Brain microvascular endothelial cell (primary cell): ENCODE data around the gene NR3C1.

Experiments used
- DNase-seq: peaks from one replicate; pipeline ENCODE4 v3.0.0-alpha.2; 2020
- H3K27ac ChIP-seq: fragments of 250-450 bp; sonication (Bioruptor Pico); 2 replicates; pipeline ENCODE4 v1.5.1; 2020; ENCODE audit warnings: mild to moderate bottlenecking, moderate library complexity
- H3K27me3 ChIP-seq: fragments of 250-450 bp; sonication (Bioruptor Pico); replicated peaks from 2 replicates; pipeline ENCODE4 v1.5.1; 2020; ENCODE audit warnings: mild to moderate bottlenecking
- H3K36me3 ChIP-seq: fragments of 250-450 bp; sonication (Bioruptor Pico); replicated peaks from 2 replicates; pipeline ENCODE4 v1.5.1; 2020; ENCODE audit warnings: mild to moderate bottlenecking
- H3K4me3 ChIP-seq: 2 replicates; pipeline ENCODE4 v1.5.1; 2011; ENCODE audit warnings: low read depth, mild to moderate bottlenecking, control low read depth, low read length, moderate library complexity
- in situ Hi-C: cut with HindIII; loops from 2 replicates; pipeline ENCODE4 v1.10.0; 2017; ENCODE audit warnings: low sequenced_read_pairs, low pct_ligation_motif_present
- TF ChIP-seq, protein P1 (sequence below): IDR thresholded peaks from 2 replicates; pipeline ENCODE4 v1.5.1; 2011; ENCODE audit warnings: low read depth, mild to moderate bottlenecking, moderate library complexity, low read length, control low read depth, inconsistent platforms; ENCODE audit errors: missing control alignments

Gene NR3C1

DNA sequence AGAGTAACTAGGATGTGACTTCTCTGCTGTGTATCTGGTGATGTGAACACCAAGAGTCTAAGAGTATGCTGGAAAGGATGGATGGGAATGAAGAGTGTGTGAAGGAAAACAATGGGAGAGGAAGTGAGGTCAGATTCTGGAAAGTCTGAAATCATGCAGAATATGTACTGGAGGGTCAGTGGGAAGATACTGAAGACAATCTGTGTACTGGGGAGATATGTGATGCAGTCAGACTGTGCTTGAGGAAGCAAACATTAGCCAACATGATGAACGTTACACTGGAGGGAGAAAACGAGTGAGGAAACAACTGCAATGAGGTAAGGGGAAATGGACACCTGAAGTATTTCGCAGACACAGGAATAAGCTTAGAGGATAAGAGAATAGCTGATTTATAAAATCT, 105.7 kb downstream of the NR3C1 start:
- in situ Hi-C loops, result no loop called here
- Histone ChIP-seq H3K27ac (no peak overlapping the region), H3K36me3 (peaks cover 7% of the 10 kb centered on the region), H3K27me3 (no peaks in the 10 kb centered on the region), H3K4me3 (no peak overlapping the region)
- TF ChIP-seq, protein P1, sequence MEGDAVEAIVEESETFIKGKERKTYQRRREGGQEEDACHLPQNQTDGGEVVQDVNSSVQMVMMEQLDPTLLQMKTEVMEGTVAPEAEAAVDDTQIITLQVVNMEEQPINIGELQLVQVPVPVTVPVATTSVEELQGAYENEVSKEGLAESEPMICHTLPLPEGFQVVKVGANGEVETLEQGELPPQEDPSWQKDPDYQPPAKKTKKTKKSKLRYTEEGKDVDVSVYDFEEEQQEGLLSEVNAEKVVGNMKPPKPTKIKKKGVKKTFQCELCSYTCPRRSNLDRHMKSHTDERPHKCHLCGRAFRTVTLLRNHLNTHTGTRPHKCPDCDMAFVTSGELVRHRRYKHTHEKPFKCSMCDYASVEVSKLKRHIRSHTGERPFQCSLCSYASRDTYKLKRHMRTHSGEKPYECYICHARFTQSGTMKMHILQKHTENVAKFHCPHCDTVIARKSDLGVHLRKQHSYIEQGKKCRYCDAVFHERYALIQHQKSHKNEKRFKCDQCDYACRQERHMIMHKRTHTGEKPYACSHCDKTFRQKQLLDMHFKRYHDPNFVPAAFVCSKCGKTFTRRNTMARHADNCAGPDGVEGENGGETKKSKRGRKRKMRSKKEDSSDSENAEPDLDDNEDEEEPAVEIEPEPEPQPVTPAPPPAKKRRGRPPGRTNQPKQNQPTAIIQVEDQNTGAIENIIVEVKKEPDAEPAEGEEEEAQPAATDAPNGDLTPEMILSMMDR, result no peak
- peak; percentile 25 for DNase-seq

DNA sequence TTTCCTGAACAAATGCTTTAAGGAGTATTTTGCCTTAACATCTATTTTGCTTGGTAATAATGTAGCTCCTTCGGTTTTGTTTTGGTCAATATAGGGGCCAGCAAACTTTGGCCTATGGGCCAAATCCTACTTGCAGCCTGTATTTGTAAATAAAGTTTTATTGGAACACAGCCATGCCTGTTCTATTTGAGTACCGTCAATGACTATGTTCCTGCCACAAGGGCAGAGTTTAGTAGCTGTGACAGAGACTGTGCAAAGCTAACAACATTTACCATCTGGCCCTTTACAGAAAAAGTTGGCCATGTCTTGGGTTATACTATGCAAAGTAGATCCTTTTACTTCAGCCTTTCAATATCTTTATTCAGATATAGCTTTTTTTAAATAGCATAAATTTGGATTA, 113.4 kb downstream of the NR3C1 start:
- Histone ChIP-seq H3K36me3 (peaks cover 3% of the 10 kb centered on the region), H3K27ac (no peak overlapping the region), H3K27me3 (no peaks in the 10 kb centered on the region), H3K4me3 (no peak overlapping the region)
- in situ Hi-C loops, result no loop called here
- TF ChIP-seq, protein P1, result no peak
- no peak for DNase-seq

DNA sequence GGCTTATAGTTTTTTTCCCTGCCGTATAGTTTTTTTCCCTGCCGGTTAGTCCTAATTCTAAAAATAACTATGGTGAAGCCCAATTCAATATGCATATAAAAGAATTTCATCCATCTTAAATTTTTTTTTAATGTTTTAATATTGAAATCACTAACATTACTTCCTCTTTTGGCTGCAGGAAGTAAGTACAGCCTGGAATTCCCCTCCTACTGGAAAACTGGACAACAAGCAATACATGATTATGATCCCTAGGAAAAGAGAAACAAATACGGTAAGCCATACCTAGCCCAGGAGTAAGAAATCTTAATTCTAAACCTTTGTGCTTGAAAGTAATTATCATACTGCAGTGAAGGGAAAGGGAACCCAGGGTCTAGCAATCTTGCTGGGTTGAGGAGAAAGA, 119.0 kb downstream of the NR3C1 start:
- Histone ChIP-seq H3K27ac (no peak overlapping the region), H3K4me3 (no peak overlapping the region), H3K36me3 (no peaks in the 10 kb centered on the region), H3K27me3 (no peaks in the 10 kb centered on the region)
- no peak for DNase-seq
- in situ Hi-C loops, result no loop called here
- TF ChIP-seq, protein P1, result no peak

DNA sequence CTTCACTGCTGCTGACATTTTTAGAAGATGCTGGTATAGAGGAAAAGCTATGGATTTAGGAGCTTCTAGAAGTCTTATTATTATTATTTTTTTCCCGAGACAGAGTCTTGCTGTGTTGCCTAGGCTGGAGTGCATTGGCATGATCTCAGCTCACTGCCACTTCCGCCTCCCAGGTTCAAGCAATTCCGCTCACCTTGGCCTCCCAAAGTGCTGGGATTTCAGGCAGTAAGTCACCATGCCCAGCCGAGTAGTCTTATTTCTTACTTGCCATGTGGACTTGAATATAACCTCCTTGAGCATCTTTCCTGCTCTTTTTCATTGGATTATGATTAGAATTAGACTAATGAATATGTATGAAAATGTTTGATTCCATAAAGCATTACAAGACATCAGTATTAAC, 119.5 kb downstream of the NR3C1 start:
- in situ Hi-C loops, result no loop called here
- H3K27ac ChIP-seq, result no peak overlapping the region
- TF ChIP-seq, protein P1, result no peak
- no peak for DNase-seq
- H3K27me3 ChIP-seq, result no peaks in the 10 kb centered on the region
- no peaks in the 10 kb centered on the region for H3K36me3 ChIP-seq
- no peak overlapping the region for H3K4me3 ChIP-seq

DNA sequence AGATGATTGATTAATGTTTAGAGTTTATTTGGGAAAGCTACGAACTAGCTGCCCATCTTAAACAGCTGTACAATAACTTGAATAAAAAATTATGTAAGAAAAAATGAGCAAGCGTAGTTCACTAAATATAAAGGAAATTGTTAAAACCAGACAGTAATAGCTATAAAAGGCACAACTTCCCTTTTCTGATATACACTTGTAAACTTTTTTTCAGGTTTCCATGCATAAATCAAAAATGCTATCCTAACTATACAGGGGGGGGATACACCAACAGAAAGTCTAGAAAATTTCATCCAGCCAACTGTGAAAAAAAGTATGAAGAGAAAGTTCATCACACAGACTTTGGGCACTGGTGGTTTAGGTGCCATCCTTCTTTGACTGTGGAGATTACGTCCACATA, 122.3 kb downstream of the NR3C1 start:
- TF ChIP-seq, protein P1, result no peak
- H3K36me3 ChIP-seq, result no peaks in the 10 kb centered on the region
- no peaks in the 10 kb centered on the region for H3K27me3 ChIP-seq
- H3K27ac ChIP-seq, result no peak overlapping the region
- DNase-seq, result no peak
- in situ Hi-C loops, result no loop called here
- no peak overlapping the region for H3K4me3 ChIP-seq

DNA sequence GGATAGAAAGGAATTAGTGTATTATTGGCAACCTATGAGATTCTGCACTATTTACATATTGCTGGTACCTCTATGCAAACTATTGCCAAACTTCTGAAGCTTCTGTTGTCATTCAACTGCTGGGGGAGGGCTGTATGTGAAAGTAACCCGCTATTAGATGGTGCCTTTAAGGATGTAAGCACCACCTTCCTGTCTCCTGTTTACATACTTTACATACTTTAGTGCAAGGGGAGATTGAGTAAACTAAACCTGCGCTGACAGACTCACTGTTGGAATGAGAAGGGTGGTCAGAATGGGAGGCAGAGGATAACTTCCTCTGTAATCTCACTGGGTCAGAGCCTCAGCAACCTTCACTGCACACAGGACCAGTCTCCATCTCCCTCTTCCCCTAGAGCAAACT, 123.8 kb downstream of the NR3C1 start:
- Histone ChIP-seq H3K27me3 (no peaks in the 10 kb centered on the region), H3K27ac (no peak overlapping the region), H3K4me3 (no peak overlapping the region), H3K36me3 (no peaks in the 10 kb centered on the region)
- no peak for DNase-seq
- in situ Hi-C loops, result no loop called here
- TF ChIP-seq, protein P1, result no peak
